Measurements from ENCODE around the gene SLC9A9. TPM values are rescaled to one million over a fixed set of nuclear protein-coding genes. Genes with fewer than 3 reads are reported as not detected.

Gene SLC9A9
- total and polyA plus RNA-seq, 7 donors: 1.3 to 5.4 (median 2.9) TPM

DNA sequence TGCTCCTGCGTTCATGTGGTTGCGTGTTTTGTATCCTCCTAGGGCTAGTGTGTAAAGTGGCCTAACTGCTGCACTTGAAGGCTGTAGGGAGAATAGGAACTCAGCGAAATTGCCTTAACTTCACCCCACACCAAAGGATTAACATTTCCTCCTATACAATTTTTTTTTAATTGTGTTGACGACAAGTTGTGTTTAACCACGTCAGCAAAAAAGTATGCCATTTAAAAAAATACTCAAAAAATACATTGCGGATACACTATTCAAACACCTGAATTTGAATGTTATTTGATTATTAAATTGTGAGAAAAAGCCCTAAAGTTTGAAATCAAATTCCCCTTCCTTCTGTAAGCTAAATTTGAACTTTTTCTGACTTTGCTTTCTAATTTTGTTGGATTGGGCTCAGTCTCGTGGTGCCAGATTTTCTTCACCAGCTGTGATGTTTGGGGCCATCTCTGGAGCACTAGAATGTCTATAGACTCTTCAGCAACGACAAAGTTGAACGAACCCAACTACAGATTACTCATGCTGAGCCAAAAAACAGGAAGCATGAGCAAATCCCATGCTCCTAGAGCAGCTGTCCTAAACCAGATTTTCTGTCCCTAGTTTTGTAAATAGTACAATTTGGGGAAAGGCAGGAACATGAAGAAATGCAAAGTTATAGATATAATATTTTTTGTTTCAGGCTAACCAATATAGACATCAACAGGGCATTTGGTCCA lies 8.1 kb upstream of the SLC9A9 start:
- H3K27me3 ChIP-seq (ENCODE audit: insufficient read depth in 3 of 3, low read length in 2 of 3): no peaks in the 10 kb centered on the region
- H3K27ac ChIP-seq: no peak overlapping the region
- intact Hi-C loops (cut with DNase I): loop anchor here in 1 of 2 donors (10.0 kb wide), 1 partner anchor 98 kb away; no protein-coding TSS in a partner anchor
- no peaks in the 10 kb centered on the region for H3K36me3 ChIP-seq (ENCODE audit: insufficient read depth in 1 of 2, low read depth in 1 of 2)
- H3K9me3 ChIP-seq: no peaks in the 10 kb centered on the region
- no peak overlapping the region for H3K4me3 ChIP-seq
- 65 to 68% (median 65%) methylated on average over 9 of the region's 9 CpGs for WGBS, 3 donors
- H3K4me1 ChIP-seq: no peaks in the 10 kb centered on the region
- DNase-seq: no peak
- TF ChIP-seq, protein P1, sequence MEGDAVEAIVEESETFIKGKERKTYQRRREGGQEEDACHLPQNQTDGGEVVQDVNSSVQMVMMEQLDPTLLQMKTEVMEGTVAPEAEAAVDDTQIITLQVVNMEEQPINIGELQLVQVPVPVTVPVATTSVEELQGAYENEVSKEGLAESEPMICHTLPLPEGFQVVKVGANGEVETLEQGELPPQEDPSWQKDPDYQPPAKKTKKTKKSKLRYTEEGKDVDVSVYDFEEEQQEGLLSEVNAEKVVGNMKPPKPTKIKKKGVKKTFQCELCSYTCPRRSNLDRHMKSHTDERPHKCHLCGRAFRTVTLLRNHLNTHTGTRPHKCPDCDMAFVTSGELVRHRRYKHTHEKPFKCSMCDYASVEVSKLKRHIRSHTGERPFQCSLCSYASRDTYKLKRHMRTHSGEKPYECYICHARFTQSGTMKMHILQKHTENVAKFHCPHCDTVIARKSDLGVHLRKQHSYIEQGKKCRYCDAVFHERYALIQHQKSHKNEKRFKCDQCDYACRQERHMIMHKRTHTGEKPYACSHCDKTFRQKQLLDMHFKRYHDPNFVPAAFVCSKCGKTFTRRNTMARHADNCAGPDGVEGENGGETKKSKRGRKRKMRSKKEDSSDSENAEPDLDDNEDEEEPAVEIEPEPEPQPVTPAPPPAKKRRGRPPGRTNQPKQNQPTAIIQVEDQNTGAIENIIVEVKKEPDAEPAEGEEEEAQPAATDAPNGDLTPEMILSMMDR (IDR thresholded peaks at IDR 0.05): no peak
- ATAC-seq: no peak

GRCh38 chr3:143855183-143855582 lies 6.9 kb upstream of the SLC9A9 start:
- no peaks in the 10 kb centered on the region for H3K36me3 ChIP-seq (ENCODE audit: insufficient read depth in 1 of 2, low read depth in 1 of 2)
- intact Hi-C loops (cut with DNase I): loop anchor here in 1 of 2 donors (10.0 kb wide), 1 partner anchor 100 kb away; no protein-coding TSS in a partner anchor
- DNase-seq (no peak), ATAC-seq (no peak)
- TF ChIP-seq, protein P1 (IDR thresholded peaks at IDR 0.05): no peak
- H3K4me3 ChIP-seq: no peak overlapping the region
- H3K27ac ChIP-seq: no peak overlapping the region
- 91 to 93% (median 91%) methylated on average over 3 of the region's 3 CpGs for WGBS, 3 donors
- H3K9me3 ChIP-seq: no peaks in the 10 kb centered on the region
- H3K27me3 ChIP-seq (ENCODE audit: insufficient read depth in 3 of 3, low read length in 2 of 3): no peaks in the 10 kb centered on the region
- no peaks in the 10 kb centered on the region for H3K4me1 ChIP-seq

GRCh38 chr3:143851331-143852017 lies 3.2 kb upstream of the SLC9A9 start:
- no peaks in the 10 kb centered on the region for H3K9me3 ChIP-seq

DNA sequence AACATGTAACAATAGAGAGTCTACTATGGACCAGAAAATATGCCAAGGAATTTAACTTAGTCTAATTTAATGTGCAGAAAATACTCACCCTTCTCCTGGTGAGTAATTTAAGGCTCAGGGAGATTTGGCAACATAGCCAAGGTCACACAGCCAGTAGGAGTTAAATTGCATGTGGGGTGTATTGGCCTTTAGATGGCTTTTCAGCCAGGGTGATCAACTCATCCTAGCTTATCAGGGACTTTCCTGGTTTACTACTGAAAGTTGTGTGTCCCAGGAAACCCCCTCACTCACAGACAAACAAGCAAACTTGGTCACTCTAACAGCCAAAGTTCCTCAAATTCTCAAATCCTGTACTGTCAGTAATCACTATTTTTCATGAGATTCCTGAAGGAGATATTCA lies 2.6 kb upstream of the SLC9A9 start:
- TF ChIP-seq, protein P1 (IDR thresholded peaks at IDR 0.05): no peak
- intact Hi-C loops (cut with DNase I): loop anchor here in 1 of 2 donors (10.0 kb wide), 1 partner anchor 104 kb away; no protein-coding TSS in a partner anchor

More at GRCh38 chr3:143851331-143852017, 3.2 kb upstream of the SLC9A9 start:
- WGBS, 3 donors: 92 to 95% (median 94%) methylated on average over 5 of the region's 5 CpGs
- TF ChIP-seq, protein P1 (IDR thresholded peaks at IDR 0.05): no peak
- intact Hi-C loops (cut with DNase I): loop anchor here in 1 of 2 donors (10.0 kb wide), 1 partner anchor 103 kb away; no protein-coding TSS in a partner anchor
- no peak for ATAC-seq
- Histone ChIP-seq H3K4me1 (peaks cover 7% of the 10 kb centered on the region), H3K27ac (no peak overlapping the region), H3K36me3 (ENCODE audit: insufficient read depth in 1 of 2, low read depth in 1 of 2) (no peaks in the 10 kb centered on the region), H3K4me3 (no peak overlapping the region), H3K27me3 (ENCODE audit: insufficient read depth in 3 of 3, low read length in 2 of 3) (no peaks in the 10 kb centered on the region)
- DNase-seq: no peak

More for the DNA sequence above, 2.6 kb upstream of the SLC9A9 start:
- Histone ChIP-seq H3K27ac (no peak overlapping the region), H3K4me1 (peaks cover 7% of the 10 kb centered on the region), H3K27me3 (ENCODE audit: insufficient read depth in 3 of 3, low read length in 2 of 3) (no peaks in the 10 kb centered on the region), H3K9me3 (no peaks in the 10 kb centered on the region), H3K36me3 (ENCODE audit: insufficient read depth in 1 of 2, low read depth in 1 of 2) (no peaks in the 10 kb centered on the region), H3K4me3 (no peak overlapping the region)
- DNase-seq (no peak), ATAC-seq (no peak)

Data from psoas muscle (tissue), 8 donors.